IMR-90 (cell line): ENCODE measurements around the gene AQP12A. TPM values are rescaled to one million over a fixed set of nuclear protein-coding genes. Genes with fewer than 3 reads are reported as not detected.

Experiments
- ATAC-seq: fragments of 200-7000 bp; cut with Tn5 transposase; 2 replicates; pipeline ENCODE4 v1.9.1; 2020; ENCODE audit warnings: low read depth, mild to moderate bottlenecking, moderate library complexity
- BruUV-seq: library from RNA; stranded (reverse); fragments of 400-500 nt; replicated peaks from 2 replicates; lab custom pipeline; 2021; lab: Mats Ljungman, UMichigan
- CTCF ChIA-PET: fragments of 300-600 bp; formaldehyde crosslinking; extraction: SDS; loops from one replicate; lab custom pipeline; 2021; ENCODE audit warnings: antibody characterized with exemption; lab: Yijun Ruan, JAX
- POLR2A ChIA-PET: fragments of 300-600 bp; sonication (Branson Sonifier 250); formaldehyde crosslinking; loops from one replicate; lab custom pipeline; 2022; ENCODE audit warnings: antibody characterized with exemption; ENCODE audit not compliant: unreplicated experiment; lab: Charles Lee
- DNase-seq: peaks from one replicate; pipeline ENCODE4 v3.0.0; 2013
- H2AFZ ChIP-seq: replicated peaks from 2 replicates; pipeline ENCODE3; 2013; ENCODE audit warnings: low read length, mild to moderate bottlenecking; ENCODE audit not compliant: poor library complexity
- H2AK5ac ChIP-seq: 2 replicates; pipeline ENCODE4 v1.6.1; 2013; ENCODE audit warnings: low read depth, low read length, inconsistent platforms
- H2AK9ac ChIP-seq: replicated peaks from 2 replicates; pipeline ENCODE3; 2013; ENCODE audit warnings: mild to moderate bottlenecking, low read depth, low read length, moderate library complexity; ENCODE audit not compliant: poor library complexity
- H2BK120ac ChIP-seq: 2 replicates; pipeline ENCODE4 v1.6.1; 2013; ENCODE audit warnings: low read depth, low read length, inconsistent platforms
- H2BK15ac ChIP-seq: 3 replicates; pipeline ENCODE4 v1.6.1; 2013; ENCODE audit warnings: low read depth, low read length, inconsistent platforms
- H2BK20ac ChIP-seq: 2 replicates; pipeline ENCODE4 v1.6.1; 2013; ENCODE audit warnings: low read depth, mild to moderate bottlenecking, inconsistent platforms, low read length, moderate library complexity
- H2BK5ac ChIP-seq: 2 replicates; pipeline ENCODE4 v1.6.1; 2013; ENCODE audit warnings: mild to moderate bottlenecking, low read depth, low read length, inconsistent platforms; ENCODE audit not compliant: poor library complexity, severe bottlenecking
- H3K14ac ChIP-seq: replicated peaks from 2 replicates; pipeline ENCODE4 v1.6.1; 2013; ENCODE audit warnings: low read depth, low read length, inconsistent platforms
- H3K18ac ChIP-seq: 2 replicates; pipeline ENCODE4 v1.6.1; 2013; ENCODE audit warnings: low read depth, low read length, control low read depth
- H3K23ac ChIP-seq: 2 replicates; pipeline ENCODE4 v1.6.1; 2013; ENCODE audit warnings: low read depth, low read length, inconsistent platforms
- H3K27ac ChIP-seq: 2 replicates; pipeline ENCODE4 v1.5.1; 2013; ENCODE audit warnings: mild to moderate bottlenecking, control low read depth, low read length; ENCODE audit not compliant: insufficient read depth
- H3K27me3 ChIP-seq: 2 replicates; pipeline ENCODE4 v1.6.1; 2013; ENCODE audit warnings: low read length; ENCODE audit not compliant: control insufficient read depth, insufficient read depth
- H3K36me3 ChIP-seq: 2 replicates; pipeline ENCODE4 v1.6.1; 2013; ENCODE audit warnings: low read length, mixed read lengths; ENCODE audit not compliant: control insufficient read depth, insufficient read depth
- H3K4ac ChIP-seq: 2 replicates; pipeline ENCODE4 v1.6.1; 2013; ENCODE audit warnings: low read depth, low read length, inconsistent platforms
- H3K4me1 ChIP-seq: 2 replicates; pipeline ENCODE4 v1.6.1; 2013; ENCODE audit warnings: low read length, mixed read lengths; ENCODE audit not compliant: control insufficient read depth, insufficient read depth
- H3K4me2 ChIP-seq: 2 replicates; pipeline ENCODE4 v1.6.1; 2013; ENCODE audit warnings: low read depth, mild to moderate bottlenecking, control low read depth, low read length, moderate library complexity
- H3K4me3 ChIP-seq: 2 replicates; pipeline ENCODE4 v1.5.1; 2013; ENCODE audit warnings: low read depth, mild to moderate bottlenecking, control low read depth, low read length, moderate library complexity; ENCODE audit not compliant: insufficient read depth
- H3K56ac ChIP-seq: 2 replicates; pipeline ENCODE4 v1.6.1; 2013; ENCODE audit warnings: low read length, inconsistent platforms; ENCODE audit not compliant: insufficient read depth; ENCODE audit errors: extremely low read depth
- H3K79me1 ChIP-seq, 2 experiments: 2 replicates each; pipeline ENCODE4 v1.6.1; 2013; ENCODE audit warnings: low read length in 2 of 2, inconsistent platforms in 1 of 2, low read depth in 1 of 2
- H3K9ac ChIP-seq: 2 replicates; pipeline ENCODE4 v1.6.1; 2013; ENCODE audit warnings: low read depth, low read length, control low read depth
- H3K9me1 ChIP-seq: 2 replicates; pipeline ENCODE4 v1.6.1; 2013; ENCODE audit warnings: low read length, inconsistent platforms; ENCODE audit not compliant: insufficient read depth
- H3K9me3 ChIP-seq: 2 replicates; pipeline ENCODE4 v1.6.1; 2013; ENCODE audit warnings: low read length; ENCODE audit not compliant: control insufficient read depth, insufficient read depth
- H4K20me1 ChIP-seq: 2 replicates; pipeline ENCODE4 v1.6.1; 2013; ENCODE audit warnings: low read length, inconsistent platforms; ENCODE audit not compliant: insufficient read depth
- H4K5ac ChIP-seq: 2 replicates; pipeline ENCODE4 v1.6.1; 2013; ENCODE audit warnings: mild to moderate bottlenecking, low read depth, low read length, control low read depth
- H4K8ac ChIP-seq, 2 experiments: 2 replicates each; pipeline ENCODE4 v1.6.1; 2013; ENCODE audit warnings: low read depth in 2 of 2, low read length in 2 of 2, control low read depth in 1 of 2, inconsistent platforms in 1 of 2
- H4K91ac ChIP-seq: 2 replicates; pipeline ENCODE4 v1.6.1; 2013; ENCODE audit warnings: low read depth, low read length, inconsistent platforms; ENCODE audit not compliant: insufficient read depth
- CEBPB ChIP-seq: IDR thresholded peaks from 2 replicates; pipeline ENCODE4 v1.6.1; 2012; ENCODE audit warnings: low read depth, low read length, improper control_type of control experiment
- CHD1 ChIP-seq: IDR thresholded peaks from 2 replicates; pipeline ENCODE4 v1.6.1; 2012; ENCODE audit warnings: low read depth, low read length, improper control_type of control experiment
- FOS ChIP-seq: fragments of 150-350 bp; IDR thresholded peaks from 2 replicates; pipeline ENCODE4 v1.6.1; 2016; ENCODE audit warnings: low read depth, low read length
- MAFK ChIP-seq: IDR thresholded peaks from 2 replicates; pipeline ENCODE4 v1.6.1; 2012; ENCODE audit warnings: low read depth, low read length, improper control_type of control experiment
- MAZ ChIP-seq: IDR thresholded peaks from 2 replicates; pipeline ENCODE4 v1.6.1; 2012; ENCODE audit warnings: low read depth, mild to moderate bottlenecking, low read length, improper control_type of control experiment, moderate library complexity, borderline replicate concordance
- MXI1 ChIP-seq: IDR thresholded peaks from 2 replicates; pipeline ENCODE4 v1.6.1; 2012; ENCODE audit warnings: low read depth, mild to moderate bottlenecking, low read length, moderate library complexity, borderline replicate concordance
- NFE2L2 ChIP-seq: fragments of 150-350 bp; IDR thresholded peaks from 2 replicates; pipeline ENCODE4 v1.6.1; 2016; ENCODE audit warnings: low read depth, mild to moderate bottlenecking, low read length
- RAD21 ChIP-seq: IDR thresholded peaks from 2 replicates; pipeline ENCODE4 v1.6.1; 2012; ENCODE audit warnings: low read length, improper control_type of control experiment
- RCOR1 ChIP-seq: IDR thresholded peaks from 2 replicates; pipeline ENCODE4 v1.6.1; 2012; ENCODE audit warnings: mild to moderate bottlenecking, low read length, improper control_type of control experiment; ENCODE audit not compliant: insufficient replicate concordance
- RFX5 ChIP-seq: IDR thresholded peaks from 2 replicates; pipeline ENCODE4 v1.8.0; 2012; ENCODE audit warnings: low read depth, mild to moderate bottlenecking, low read length, moderate library complexity
- SMC3 ChIP-seq: fragments of 150-350 bp; IDR thresholded peaks from 2 replicates; pipeline ENCODE4 v1.6.1; 2016; ENCODE audit warnings: low read depth, mild to moderate bottlenecking, antibody characterized with exemption, low read length, moderate library complexity
- WGBS, 2 experiments: methylation state at CpG; one replicate each; pipeline versions ENCODE4 v1.1.5 to v1.1.7; 2013; ENCODE audit warnings: missing lambda C conversion rate in 2 of 2; ENCODE audit not compliant: insufficient read length in 1 of 2; ENCODE audit errors: extremely low coverage in 2 of 2; 5-methylcytosine and 5-hydroxymethylcytosine counted together
- dilution Hi-C: fragments of 300-500 bp; cut with HindIII; formaldehyde crosslinking; loops from one replicate; pipeline ENCODE4 v1.14.3; 2018; ENCODE audit warnings: low sequenced_read_pairs; ENCODE audit not compliant: unreplicated experiment
- in situ Hi-C: fragments of 300-500 bp; cut with MboI; formaldehyde crosslinking; loops from 3 replicates; pipeline ENCODE4 v1.14.3; 2019; ENCODE audit warnings: low sequenced_read_pairs, inconsistent platforms, mixed read lengths
- intact Hi-C: fragments of 100-400 bp; cut with micrococcal nuclease; formaldehyde crosslinking; loops from 2 replicates; pipeline ENCODE4 v1.10.0; 2022
- polyA plus RNA-seq, 3 experiments: library from polyadenylated mRNA; depleted of rRNA; stranded (reverse); fragments of >200 nt; gene quantifications; 2 replicates each; pipeline ENCODE4 v1.2.3, GENCODE V29; 2012; ENCODE audit warnings: low replicate concordance in 1 of 3
- total RNA-seq: library from RNA; depleted of rRNA; stranded (reverse); fragments of >200 nt; gene quantifications from 2 replicates; pipeline ENCODE4 v1.2.3, GENCODE V29; 2012
- TF ChIP-seq, protein P1 (sequence below): fragments of 150-350 bp; IDR thresholded peaks from 2 replicates; pipeline ENCODE4 v1.6.1; 2016; ENCODE audit warnings: low read depth, mild to moderate bottlenecking, low read length, moderate library complexity, borderline replicate concordance

AQP12A gene
- total and polyA plus RNA-seq, 2 of the 4 experiments (the other 2 are of a cell fraction), result not detected

DNA sequence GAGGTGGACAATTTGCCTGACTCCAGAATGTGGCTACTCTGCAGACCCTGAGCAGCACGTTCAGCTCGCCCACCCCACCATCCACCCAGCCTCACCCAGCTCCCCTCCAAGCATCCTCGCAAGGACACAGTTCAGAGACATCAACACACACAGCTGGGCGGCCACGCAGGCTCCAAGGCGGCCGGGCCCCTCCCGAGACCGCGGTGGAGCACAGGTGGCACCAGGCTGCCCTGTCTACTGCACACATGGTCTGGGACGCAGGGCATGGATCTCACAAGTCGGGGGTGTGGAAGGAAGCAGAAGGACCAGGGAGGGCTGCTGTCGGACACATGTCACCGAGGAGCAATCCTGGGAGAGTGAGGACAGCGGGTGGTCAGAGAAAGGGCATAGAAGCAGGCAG lies 36.2 kb downstream of the AQP12A start:
- no peak overlapping the region for H2AK5ac ChIP-seq
- no peaks in the 10 kb centered on the region for H3K36me3 ChIP-seq
- H3K14ac ChIP-seq, result no peak overlapping the region
- BruUV-seq, result no TSS peak
- no peaks in the 10 kb centered on the region for H3K79me1 ChIP-seq
- 54% methylated on average over 5 of the region's 15 CpGs; no CpG with 5 or more reads in 1 of the 2 experiments for WGBS, 2 experiments
- ChIA-PET CTCF (no interaction called here), POLR2A (no interaction called here)
- H2BK15ac ChIP-seq, result no peak overlapping the region
- H3K4me1 ChIP-seq, result no peaks in the 10 kb centered on the region; the same call in 1 of the 2 replicates
- H3K27ac ChIP-seq, result no peak overlapping the region
- no peak overlapping the region for H3K18ac ChIP-seq
- DNase-seq (no peak), ATAC-seq (no peak)
- no peak overlapping the region for H3K4me3 ChIP-seq
- no peak overlapping the region for H4K5ac ChIP-seq
- H2BK20ac ChIP-seq, result no peak overlapping the region
- no peak overlapping the region for H3K9ac ChIP-seq
- no peak overlapping the region for H3K56ac ChIP-seq
- H3K4ac ChIP-seq, result no peak overlapping the region
- H2AK9ac ChIP-seq, result no peak overlapping the region
- no peak overlapping the region for H2BK120ac ChIP-seq
- H3K4me2 ChIP-seq, result no peak overlapping the region
- TF ChIP-seq CEBPB (no peak), RFX5 (no peak), MXI1 (no peak), SMC3 (no peak), MAFK (no peak), CHD1 (no peak), FOS (no peak), NFE2L2 (no peak), RCOR1 (no peak), RAD21 (no peak), MAZ (no peak)
- TF ChIP-seq, protein P1, sequence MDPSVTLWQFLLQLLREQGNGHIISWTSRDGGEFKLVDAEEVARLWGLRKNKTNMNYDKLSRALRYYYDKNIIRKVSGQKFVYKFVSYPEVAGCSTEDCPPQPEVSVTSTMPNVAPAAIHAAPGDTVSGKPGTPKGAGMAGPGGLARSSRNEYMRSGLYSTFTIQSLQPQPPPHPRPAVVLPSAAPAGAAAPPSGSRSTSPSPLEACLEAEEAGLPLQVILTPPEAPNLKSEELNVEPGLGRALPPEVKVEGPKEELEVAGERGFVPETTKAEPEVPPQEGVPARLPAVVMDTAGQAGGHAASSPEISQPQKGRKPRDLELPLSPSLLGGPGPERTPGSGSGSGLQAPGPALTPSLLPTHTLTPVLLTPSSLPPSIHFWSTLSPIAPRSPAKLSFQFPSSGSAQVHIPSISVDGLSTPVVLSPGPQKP, result no peak
- no peak overlapping the region for H3K23ac ChIP-seq
- no peak overlapping the region for H4K91ac ChIP-seq
- no peaks in the 10 kb centered on the region for H3K9me3 ChIP-seq
- no peak overlapping the region for H2BK5ac ChIP-seq
- intact Hi-C loops (no loop called here), in situ Hi-C loops (no loop called here), dilution Hi-C loops (no loop called here)
- no peak overlapping the region for H2AFZ ChIP-seq
- peaks cover 33% of the 10 kb centered on the region for H3K27me3 ChIP-seq
- H3K9me1 ChIP-seq, result no peaks in the 10 kb centered on the region
- H4K8ac ChIP-seq, result no peak overlapping the region
- H4K20me1 ChIP-seq, result no peaks in the 10 kb centered on the region; the same call in 1 of the 2 replicates
